Parathyroid adenoma (tissue), 2 donors: Measurements from ENCODE around the gene ANO6.
A peak's percentile ranks its signal among the peaks of the same experiment; 100 is the strongest.
"Not testable (repeated sequence)": the region's sequence is repeated elsewhere in the genome, so short reads cannot be mapped to it uniquely, and the experiment has no call there.

Source experiments
- H2AFZ ChIP-seq: fragments of 300-600 bp; sonication (generic); one replicate; pipeline ENCODE4 v1.7.0; 2017; ENCODE audit warnings: antibody characterized with exemption, mild to moderate bottlenecking
- H3K27ac ChIP-seq: fragments of 300-600 bp; sonication (generic); one replicate; pipeline ENCODE4 v1.7.0; 2017
- H3K27me3 ChIP-seq: fragments of 300-600 bp; sonication (generic); one replicate; pipeline ENCODE4 v1.7.0; 2017; ENCODE audit warnings: low read length; ENCODE audit not compliant: control insufficient read depth, insufficient read depth
- H3K36me3 ChIP-seq: fragments of 300-600 bp; sonication (generic); one replicate; pipeline ENCODE4 v1.7.0; 2017; ENCODE audit warnings: low read length; ENCODE audit not compliant: control insufficient read depth, insufficient read depth
- H3K4me1 ChIP-seq: fragments of 300-600 bp; sonication (generic); one replicate; pipeline ENCODE4 v1.7.0; 2017; ENCODE audit warnings: control low read depth
- H3K4me2 ChIP-seq: fragments of 300-600 bp; sonication (generic); one replicate; pipeline ENCODE4 v1.7.0; 2017; ENCODE audit warnings: low read length
- H3K4me3 ChIP-seq: fragments of 300-600 bp; sonication (generic); one replicate; pipeline ENCODE4 v1.7.0; 2017; ENCODE audit warnings: low read depth, low read length
- H3K79me2 ChIP-seq: fragments of 300-600 bp; sonication (generic); one replicate; pipeline ENCODE4 v1.7.0; 2017; ENCODE audit warnings: control low read depth
- H3K9ac ChIP-seq: fragments of 300-600 bp; sonication (generic); one replicate; pipeline ENCODE4 v1.7.0; 2017; ENCODE audit warnings: mild to moderate bottlenecking
- H3K9me3 ChIP-seq: fragments of 300-600 bp; sonication (generic); one replicate; pipeline ENCODE4 v1.7.0; 2017; ENCODE audit warnings: low read length; ENCODE audit not compliant: control insufficient read depth
- CTCF ChIP-seq: fragments of 300-600 bp; sonication (generic); IDR thresholded peaks from one replicate; pipeline ENCODE4 v1.7.0; 2017; ENCODE audit warnings: antibody characterized with exemption, mild to moderate bottlenecking
- donor health status: primary hyperparathyroidism.

The ANO6 gene

GRCh38 chr12:45260104-45260815 lies 44.4 kb downstream of the ANO6 start:
- Histone ChIP-seq H3K27ac (peak overlapping the region; percentile 94), H3K27me3 (no peaks in the 10 kb centered on the region), H3K9me3 (no peaks in the 10 kb centered on the region), H3K9ac (peak overlapping the region; percentile 2), H3K4me1 (peaks cover 73% of the 10 kb centered on the region), H3K4me3 (peak overlapping the region; percentile 35), H3K36me3 (no peaks in the 10 kb centered on the region), H2AFZ (peak overlapping the region; percentile 34), H3K79me2 (peaks cover 14% of the 10 kb centered on the region), H3K4me2 (peak overlapping the region; percentile 64)
- no peak for TF ChIP-seq CTCF

DNA sequence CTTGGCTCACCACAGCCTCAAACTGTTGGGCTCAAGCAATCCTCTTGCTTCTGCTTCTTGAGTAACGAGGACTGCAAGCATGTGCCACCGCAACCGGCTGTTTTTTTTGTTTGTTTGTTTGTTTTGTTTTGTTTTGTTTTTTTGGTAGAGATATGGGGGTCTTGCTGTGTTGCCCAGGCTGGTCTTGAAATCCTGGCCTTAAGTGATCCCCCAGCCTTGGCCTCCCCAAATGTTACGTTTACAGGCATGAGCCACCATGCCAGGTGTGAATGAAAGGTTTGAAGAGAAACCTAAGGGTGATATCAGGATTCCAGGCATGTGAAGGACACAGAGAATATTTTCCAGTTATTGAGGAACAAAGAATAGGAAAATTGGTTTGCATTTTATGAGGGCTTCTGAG lies 45.0 kb downstream of the ANO6 start:
- H3K79me2 ChIP-seq = peaks cover 19% of the 10 kb centered on the region
- no peak overlapping the region for H2AFZ ChIP-seq
- H3K27ac ChIP-seq = peak overlapping the region; percentile 94
- H3K4me3 ChIP-seq = no peak overlapping the region
- TF ChIP-seq CTCF = no peak
- peaks cover 73% of the 10 kb centered on the region for H3K4me1 ChIP-seq
- H3K27me3 ChIP-seq = no peaks in the 10 kb centered on the region
- no peaks in the 10 kb centered on the region for H3K36me3 ChIP-seq
- H3K9ac ChIP-seq = no peak overlapping the region
- no peak overlapping the region for H3K4me2 ChIP-seq
- no peaks in the 10 kb centered on the region for H3K9me3 ChIP-seq

- peaks cover 22% of the 10 kb centered on the region for H3K79me2 ChIP-seq
- H3K27me3 ChIP-seq, H2AFZ ChIP-seq, H3K9ac ChIP-seq, H3K4me2 ChIP-seq, H3K9me3 ChIP-seq, H3K4me3 ChIP-seq, H3K36me3 ChIP-seq: not testable (repeated sequence)
- H3K4me1 ChIP-seq = peaks cover 62% of the 10 kb centered on the region
- peak overlapping the region; percentile 94 for H3K27ac ChIP-seq
These were observed 46.3 kb downstream of the ANO6 start for GRCh38 chr12:45262185-45262584.

- H3K79me2 ChIP-seq = peaks cover 27% of the 10 kb centered on the region
- H3K36me3 ChIP-seq = no peaks in the 10 kb centered on the region
- H3K4me3 ChIP-seq = no peak overlapping the region
- H3K4me2 ChIP-seq = peak overlapping the region; percentile 7
- no peaks in the 10 kb centered on the region for H3K9me3 ChIP-seq
- H3K9ac ChIP-seq = no peak overlapping the region
- peaks cover 56% of the 10 kb centered on the region for H3K4me1 ChIP-seq
- H2AFZ ChIP-seq = no peak overlapping the region
- H3K27ac ChIP-seq = peak overlapping the region; percentile 67
- no peak for TF ChIP-seq CTCF
- no peaks in the 10 kb centered on the region for H3K27me3 ChIP-seq
These were observed 47.7 kb downstream of the ANO6 start for GRCh38 chr12:45263587-45263986.

GRCh38 chr12:45268672-45269411 lies 52.9 kb downstream of the ANO6 start:
- Histone ChIP-seq H3K4me1 (peaks cover 20% of the 10 kb centered on the region), H3K4me3 (no peak overlapping the region), H3K9me3 (no peaks in the 10 kb centered on the region), H3K27me3 (no peaks in the 10 kb centered on the region), H3K4me2 (peak overlapping the region; percentile 48), H3K79me2 (peaks cover 29% of the 10 kb centered on the region), H2AFZ (peak overlapping the region; percentile 10), H3K27ac (peak overlapping the region; percentile 66), H3K9ac (no peak overlapping the region), H3K36me3 (no peaks in the 10 kb centered on the region)
- TF ChIP-seq CTCF = peak; percentile 42
